ENCODE data around the gene NUDT14.

- TF ChIP-seq POLR2A (IDR thresholded peaks at IDR 0.05) = no peak
- TF ChIP-seq CTCF (IDR thresholded peaks at IDR 0.05) = no peak
Observed at GRCh38 chr14:105206873-105207272, 25.8 kb upstream of the NUDT14 start.
